Neural cell (in vitro differentiated cells): ENCODE measurements around the gene FIGNL2.

Source experiments
- CTCF ChIP-seq: fragments of 450-650 bp; IDR thresholded peaks from 2 replicates; pipeline ENCODE4 v1.5.1; 2014; ENCODE audit warnings: antibody characterized with exemption, mild to moderate bottlenecking, moderate library complexity; ENCODE audit not compliant: poor library complexity, severe bottlenecking
- POLR2AphosphoS5 ChIP-seq: IDR thresholded peaks from 2 replicates; pipeline ENCODE4 v1.6.1; 2012

GRCh38 chr12:51788876-51789275 lies 59.6 kb downstream of the FIGNL2 start:
- TF ChIP-seq CTCF (no peak), POLR2AphosphoS5 (no peak)
